Stomach smooth muscle (tissue), 2 donors: ENCODE results near the gene TMEM50B.
"Not testable (repeated sequence)": the region's sequence is repeated elsewhere in the genome, so short reads cannot be mapped to it uniquely, and the experiment has no call there.

Source experiments
- H3K27ac ChIP-seq: one replicate; pipeline ENCODE4 v1.7.0; 2013; ENCODE audit warnings: mild to moderate bottlenecking, low read length, inconsistent platforms
- H3K27me3 ChIP-seq, 2 donors: one replicate each; pipeline ENCODE4 v1.7.0; 2013; ENCODE audit warnings: low read length in 2 of 2; ENCODE audit not compliant: insufficient read depth in 2 of 2, control insufficient read depth in 1 of 2
- H3K36me3 ChIP-seq, 2 donors: one replicate each; pipeline ENCODE4 v1.7.0; 2013; ENCODE audit warnings: low read length in 2 of 2; ENCODE audit not compliant: control insufficient read depth in 2 of 2, insufficient read depth in 2 of 2
- H3K4me1 ChIP-seq: one replicate; pipeline ENCODE4 v1.7.0; 2013; ENCODE audit warnings: low read length; ENCODE audit not compliant: control insufficient read depth, insufficient read depth
- H3K4me3 ChIP-seq, 2 donors: one replicate each; pipeline ENCODE4 v1.7.0; 2013; ENCODE audit warnings: low read length in 2 of 2
- H3K9ac ChIP-seq, 2 donors: one replicate each; pipeline ENCODE4 v1.7.0; 2013; ENCODE audit warnings: low read length in 2 of 2, mild to moderate bottlenecking in 1 of 2
- H3K9me3 ChIP-seq, 2 donors: one replicate each; pipeline ENCODE4 v1.7.0; 2013; ENCODE audit warnings: low read length in 2 of 2; ENCODE audit not compliant: control insufficient read depth in 2 of 2
- donor health status: healthy.
- donor health status: Pancreatic carcinoma.

The TMEM50B gene

GRCh38 chr21:33428669-33429068, 51.1 kb downstream of the TMEM50B start:
- Histone ChIP-seq H3K27me3 (no peaks in the 10 kb centered on the region), H3K9me3 (no peaks in the 10 kb centered on the region), H3K4me3 (no peak overlapping the region), H3K27ac (peak overlapping the region; percentile 24), H3K36me3 (peaks cover 54 to 62% of the 10 kb centered on the region in 2 donors), H3K4me1 (peaks cover 10% of the 10 kb centered on the region), H3K9ac (no peak overlapping the region)

GRCh38 chr21:33427051-33427450, 52.7 kb downstream of the TMEM50B start:
- Histone ChIP-seq H3K36me3 (peaks cover 42 to 49% of the 10 kb centered on the region in 2 donors), H3K4me1 (peaks cover 10% of the 10 kb centered on the region), H3K4me3 (no peak overlapping the region), H3K9ac (no peak overlapping the region), H3K27me3 (no peaks in the 10 kb centered on the region), H3K27ac (no peak overlapping the region), H3K9me3 (no peaks in the 10 kb centered on the region)

- H3K27me3 ChIP-seq = no peaks in the 10 kb centered on the region
- no peak overlapping the region for H3K9ac ChIP-seq
- H3K4me3 ChIP-seq = no peak overlapping the region
- H3K9me3 ChIP-seq = no peaks in the 10 kb centered on the region
- no peak overlapping the region for H3K27ac ChIP-seq
- H3K36me3 ChIP-seq = peaks cover 45 to 49% of the 10 kb centered on the region in 2 donors
- peaks cover 10% of the 10 kb centered on the region for H3K4me1 ChIP-seq
These were observed 53.9 kb downstream of the TMEM50B start for GRCh38 chr21:33425825-33426224.

GRCh38 chr21:33424214-33424613, 55.6 kb downstream of the TMEM50B start:
- no peak overlapping the region for H3K27ac ChIP-seq
- peaks cover 43 to 48% of the 10 kb centered on the region in 2 donors for H3K36me3 ChIP-seq
- H3K27me3 ChIP-seq = no peaks in the 10 kb centered on the region
- peaks cover 14% of the 10 kb centered on the region for H3K4me1 ChIP-seq
- no peaks in the 10 kb centered on the region for H3K9me3 ChIP-seq
- no peak overlapping the region for H3K9ac ChIP-seq
- no peak overlapping the region for H3K4me3 ChIP-seq

- Histone ChIP-seq H3K27ac (no peak overlapping the region), H3K27me3 (no peaks in the 10 kb centered on the region), H3K4me1 (peaks cover 7% of the 10 kb centered on the region), H3K9me3 (no peaks in the 10 kb centered on the region), H3K4me3 (no peak overlapping the region), H3K9ac (no peak overlapping the region), H3K36me3 (peaks cover 29 to 40% of the 10 kb centered on the region in 2 donors)
These were observed 57.9 kb downstream of the TMEM50B start for GRCh38 chr21:33421713-33422393.

- Histone ChIP-seq H3K4me3 (no peak overlapping the region), H3K9ac (no peak overlapping the region), H3K27me3 (no peaks in the 10 kb centered on the region), H3K27ac (no peak overlapping the region), H3K4me1 (peaks cover 7% of the 10 kb centered on the region), H3K36me3 (peaks cover 28 to 41% of the 10 kb centered on the region in 2 donors), H3K9me3 (no peaks in the 10 kb centered on the region)
These were observed 60.1 kb downstream of the TMEM50B start for GRCh38 chr21:33419538-33420123.

GRCh38 chr21:33418691-33419090, 61.1 kb downstream of the TMEM50B start:
- no peak overlapping the region for H3K9ac ChIP-seq
- no peaks in the 10 kb centered on the region for H3K27me3 ChIP-seq
- peaks cover 7% of the 10 kb centered on the region for H3K4me1 ChIP-seq
- no peak overlapping the region for H3K27ac ChIP-seq
- H3K36me3 ChIP-seq = peaks cover 22 to 34% of the 10 kb centered on the region in 2 donors
- no peaks in the 10 kb centered on the region for H3K9me3 ChIP-seq
- H3K4me3 ChIP-seq = no peak overlapping the region

- Histone ChIP-seq H3K9ac (no peak overlapping the region), H3K4me1 (peaks cover 4% of the 10 kb centered on the region), H3K4me3 (no peak overlapping the region), H3K27me3 (no peaks in the 10 kb centered on the region), H3K36me3 (peaks cover 15 to 28% of the 10 kb centered on the region in 2 donors), H3K27ac (no peak overlapping the region), H3K9me3 (no peaks in the 10 kb centered on the region)
These were observed 64.8 kb downstream of the TMEM50B start for GRCh38 chr21:33414926-33415325.

GRCh38 chr21:33414068-33414467, 65.7 kb downstream of the TMEM50B start:
- Histone ChIP-seq H3K27ac (no peak overlapping the region), H3K36me3 (peaks cover 15 to 24% of the 10 kb centered on the region in 2 donors), H3K9me3 (no peaks in the 10 kb centered on the region), H3K4me1 (no peaks in the 10 kb centered on the region), H3K27me3 (no peaks in the 10 kb centered on the region), H3K9ac (no peak overlapping the region), H3K4me3 (no peak overlapping the region)

GRCh38 chr21:33412832-33413519, 66.8 kb downstream of the TMEM50B start:
- Histone ChIP-seq H3K27ac (no peak overlapping the region), H3K27me3 (no peaks in the 10 kb centered on the region), H3K9ac (peak overlapping the region in 1 of 2 donors; percentile 29), H3K9me3 (no peaks in the 10 kb centered on the region), H3K4me3 (no peak overlapping the region), H3K4me1 (no peaks in the 10 kb centered on the region), H3K36me3 (peaks cover 15 to 24% of the 10 kb centered on the region in 2 donors)

- H3K4me3 ChIP-seq, H3K27me3 ChIP-seq, H3K9ac ChIP-seq, H3K4me1 ChIP-seq, H3K9me3 ChIP-seq, H3K27ac ChIP-seq: not testable (repeated sequence)
- peaks cover 15 to 22% of the 10 kb centered on the region in 2 donors for H3K36me3 ChIP-seq
These were observed 67.3 kb downstream of the TMEM50B start for GRCh38 chr21:33412439-33412831.
